Nephron progenitor cell (in vitro differentiated cells): ENCODE data around the gene L1CAM.

Experiments
- DNase-seq: peaks from one replicate; pipeline ENCODE4 v3.0.0; 2021
- H3K27ac Mint-ChIP-seq: 2 replicates; pipeline ENCODE4 v1.8.0; 2021; ENCODE audit warnings: mild to moderate bottlenecking, moderate library complexity, mixed read lengths
- H3K27me3 Mint-ChIP-seq: 2 replicates; pipeline ENCODE4 v1.8.0; 2021; ENCODE audit warnings: mild to moderate bottlenecking, low read depth, mixed read lengths; ENCODE audit not compliant: poor library complexity
- H3K36me3 Mint-ChIP-seq: 2 replicates; pipeline ENCODE4 v1.8.0; 2021; ENCODE audit warnings: low read depth, mixed read lengths
- H3K4me1 Mint-ChIP-seq: 2 replicates; pipeline ENCODE4 v1.8.0; 2021; ENCODE audit warnings: mixed read lengths
- H3K4me3 Mint-ChIP-seq: 2 replicates; pipeline ENCODE4 v1.8.0; 2021; ENCODE audit warnings: mild to moderate bottlenecking, moderate library complexity, mixed read lengths
- H3K9me3 Mint-ChIP-seq: 2 replicates; pipeline ENCODE4 v1.8.0; 2021; ENCODE audit warnings: mild to moderate bottlenecking, moderate library complexity, mixed read lengths
- CTCF ChIP-seq: fragments of 200-600 bp; sonication (generic); IDR thresholded peaks from 2 replicates; pipeline ENCODE4 v1.5.0; 2021; ENCODE audit warnings: antibody characterized with exemption

The L1CAM gene

GRCh38 chrX:153878345-153878744, 7.6 kb downstream of the L1CAM start:
- TF ChIP-seq CTCF, result no peak
- H3K4me3 Mint-ChIP-seq, result peak overlapping the region; percentile 54
- H3K36me3 Mint-ChIP-seq, result no peaks in the 10 kb centered on the region
- peaks cover 8% of the 10 kb centered on the region for H3K27me3 Mint-ChIP-seq
- peaks cover 66% of the 10 kb centered on the region for H3K4me1 Mint-ChIP-seq
- H3K9me3 Mint-ChIP-seq, result peaks cover 43% of the 10 kb centered on the region
- DNase-seq, result no peak
- H3K27ac Mint-ChIP-seq, result no peak overlapping the region

GRCh38 chrX:153877571-153878261, 8.3 kb downstream of the L1CAM start:
- H3K9me3 Mint-ChIP-seq, result peaks cover 45% of the 10 kb centered on the region
- H3K4me1 Mint-ChIP-seq, result peaks cover 64% of the 10 kb centered on the region
- TF ChIP-seq CTCF, result no peak
- H3K4me3 Mint-ChIP-seq, result peak overlapping the region; percentile 54
- DNase-seq, result no peak
- no peak overlapping the region for H3K27ac Mint-ChIP-seq
- H3K36me3 Mint-ChIP-seq, result peaks cover 2% of the 10 kb centered on the region
- peaks cover 8% of the 10 kb centered on the region for H3K27me3 Mint-ChIP-seq

GRCh38 chrX:153876112-153876491, 9.9 kb downstream of the L1CAM start:
- no peak for TF ChIP-seq CTCF
- Mint-ChIP-seq H3K4me1 (peaks cover 73% of the 10 kb centered on the region), H3K9me3 (peaks cover 55% of the 10 kb centered on the region), H3K27ac (no peak overlapping the region), H3K27me3 (peaks cover 11% of the 10 kb centered on the region), H3K4me3 (no peak overlapping the region), H3K36me3 (peaks cover 4% of the 10 kb centered on the region)
- DNase-seq, result no peak

GRCh38 chrX:153875391-153876111, 10.4 kb downstream of the L1CAM start:
- Mint-ChIP-seq H3K9me3 (peaks cover 58% of the 10 kb centered on the region), H3K36me3 (peaks cover 4% of the 10 kb centered on the region), H3K4me3 (no peak overlapping the region), H3K27ac (no peak overlapping the region), H3K27me3 (peaks cover 11% of the 10 kb centered on the region), H3K4me1 (peaks cover 68% of the 10 kb centered on the region)
- no peak for TF ChIP-seq CTCF
- DNase-seq, result peak; percentile 90

- DNase-seq, result no peak
- H3K27me3 Mint-ChIP-seq, result peaks cover 11% of the 10 kb centered on the region
- H3K4me1 Mint-ChIP-seq, result peaks cover 59% of the 10 kb centered on the region
- H3K9me3 Mint-ChIP-seq, result peaks cover 63% of the 10 kb centered on the region
- no peak overlapping the region for H3K27ac Mint-ChIP-seq
- peaks cover 4% of the 10 kb centered on the region for H3K36me3 Mint-ChIP-seq
- no peak for TF ChIP-seq CTCF
- H3K4me3 Mint-ChIP-seq, result no peak overlapping the region
Measured at GRCh38 chrX:153874366-153875125, 11.4 kb downstream of the L1CAM start.
